Endothelial cell of umbilical vein (primary cell): ENCODE results near the gene RPS6KA5. TPM values are rescaled to one million over a fixed set of nuclear protein-coding genes. Genes with fewer than 3 reads are reported as not detected.
A peak's percentile ranks its signal among the peaks of the same experiment; 100 is the strongest.

ENCODE experiments used
- BruUV-seq: library from RNA; stranded (reverse); fragments of 400-500 nt; replicated peaks from 2 replicates; lab custom pipeline; 2021; lab: Mats Ljungman, UMichigan
- CTCF ChIA-PET: fragments of 300-600, 350-600 bp; sonication (Branson Sonifier 250); formaldehyde crosslinking; loops from one replicate; lab custom pipeline; 2021; ENCODE audit warnings: antibody characterized with exemption, inconsistent platforms; lab: Charles Lee
- POLR2A ChIA-PET: fragments of 300-600, 350-600 bp; sonication (Branson Sonifier 250); formaldehyde crosslinking; loops from one replicate; lab custom pipeline; 2021; ENCODE audit warnings: antibody characterized with exemption, inconsistent platforms; lab: Charles Lee
- DNase-seq: peaks from one replicate; pipeline ENCODE4 v3.0.0-alpha.2; 2011; ENCODE audit warnings: low read depth, low spot score
- FAIRE-seq: peaks from 2 replicates; lab custom pipeline; 2011; peaks lifted over from hg19 to GRCh38; lab: Jason Lieb, UNC
- H2AFZ ChIP-seq: 2 replicates; pipeline ENCODE4 v1.6.0; 2012; ENCODE audit warnings: low read depth, low read length, control low read depth, inconsistent platforms
- H3K27ac ChIP-seq: 2 replicates; pipeline ENCODE4 v1.5.1; 2011; ENCODE audit warnings: low read depth, mild to moderate bottlenecking, control low read depth, low read length, moderate library complexity; ENCODE audit not compliant: insufficient read depth
- H3K27me3 ChIP-seq, 2 experiments: 2 replicates each; pipeline versions ENCODE4 v1.6.0 to v1.6.1; 2011; ENCODE audit warnings: low read length in 2 of 2, mixed read lengths in 1 of 2; ENCODE audit not compliant: control insufficient read depth in 2 of 2, insufficient read depth in 2 of 2
- H3K36me3 ChIP-seq, 2 experiments: 2 replicates in 1 of 2; 3 replicates in 1 of 2; pipeline ENCODE4 v1.5.1; 2011; ENCODE audit warnings: low read length in 2 of 2, mild to moderate bottlenecking in 1 of 2, moderate library complexity in 1 of 2; ENCODE audit not compliant: control insufficient read depth in 2 of 2, insufficient read depth in 2 of 2; ENCODE audit errors: extremely low read depth in 1 of 2
- H3K4me1 ChIP-seq: 3 replicates; pipeline ENCODE4 v1.5.1; 2011; ENCODE audit warnings: mild to moderate bottlenecking, low read length; ENCODE audit not compliant: control insufficient read depth, insufficient read depth; ENCODE audit errors: extremely low read depth
- H3K4me2 ChIP-seq: 2 replicates; pipeline ENCODE4 v1.6.1; 2011; ENCODE audit warnings: low read length, control low read depth, mixed read lengths; ENCODE audit not compliant: insufficient read depth
- H3K4me3 ChIP-seq, 3 experiments: fragments of 200-600 bp in 1 of 3; sonication (generic), shearing (Covaris generic) in 1 of 3; replicated peaks in 1 of 3; 2 replicates each; pipeline ENCODE4 v1.5.1; 2011 to 2016; ENCODE audit warnings: control low read depth in 3 of 3, low read length in 3 of 3, mild to moderate bottlenecking in 2 of 3, inconsistent platforms in 1 of 3, low read depth in 1 of 3, moderate library complexity in 1 of 3; ENCODE audit not compliant: insufficient read depth in 1 of 3
- H3K79me2 ChIP-seq: 2 replicates; pipeline ENCODE4 v1.6.0; 2012; ENCODE audit warnings: low read length, inconsistent platforms; ENCODE audit not compliant: control insufficient read depth, insufficient read depth
- H3K9ac ChIP-seq: replicated peaks from 2 replicates; pipeline ENCODE3; 2011; ENCODE audit warnings: low read length, control low read depth; ENCODE audit not compliant: insufficient read depth; ENCODE audit errors: extremely low read depth
- H3K9me1 ChIP-seq: replicated peaks from 3 replicates; pipeline ENCODE4 v1.6.0; 2011; ENCODE audit warnings: mild to moderate bottlenecking, low read length; ENCODE audit not compliant: control insufficient read depth, insufficient read depth; ENCODE audit errors: extremely low read depth
- H3K9me3 ChIP-seq: replicated peaks from 2 replicates; pipeline ENCODE4 v1.5.1; 2012; ENCODE audit warnings: low read length, inconsistent platforms; ENCODE audit not compliant: control insufficient read depth, insufficient read depth
- H4K20me1 ChIP-seq: replicated peaks from 2 replicates; pipeline ENCODE3; 2011; ENCODE audit warnings: mild to moderate bottlenecking, low read length; ENCODE audit not compliant: control insufficient read depth, insufficient read depth; ENCODE audit errors: extremely low read depth
- CTCF ChIP-seq, 2 donors: IDR thresholded peaks; 1 replicate in 1 of 2; 2 replicates in 1 of 2; pipeline ENCODE4 v1.5.1; 2011; ENCODE audit warnings: low read length in 2 of 2, mild to moderate bottlenecking in 2 of 2, moderate library complexity in 2 of 2, control low read depth in 1 of 2, inconsistent platforms in 1 of 2, low read depth in 1 of 2; ENCODE audit not compliant: insufficient read depth in 1 of 2; ENCODE audit errors: extremely low read depth in 1 of 2
- EZH2 ChIP-seq: IDR thresholded peaks from 2 replicates; pipeline ENCODE4 v1.6.1; 2012; ENCODE audit warnings: borderline replicate concordance, low read depth, mild to moderate bottlenecking, moderate library complexity, low read length, inconsistent platforms; ENCODE audit not compliant: severe bottlenecking
- FOS ChIP-seq: IDR thresholded peaks from 2 replicates; pipeline ENCODE4 v1.6.1; 2011; ENCODE audit warnings: mild to moderate bottlenecking, low read length, moderate library complexity, borderline replicate concordance; ENCODE audit not compliant: insufficient read depth
- GATA2 ChIP-seq: IDR thresholded peaks from 2 replicates; pipeline ENCODE4 v1.7.0; 2011; ENCODE audit warnings: low read depth, mild to moderate bottlenecking, moderate library complexity, mixed read lengths, low read length; ENCODE audit not compliant: insufficient read length, insufficient read depth
- JUN ChIP-seq: IDR thresholded peaks from 2 replicates; pipeline ENCODE4 v1.6.1; 2011; ENCODE audit warnings: borderline replicate concordance, low read depth; ENCODE audit not compliant: insufficient read length, insufficient read depth
- MYC ChIP-seq: IDR thresholded peaks from one replicate; pipeline ENCODE4 v1.6.1; 2011; ENCODE audit warnings: mild to moderate bottlenecking, low read depth, low read length
- POLR2A ChIP-seq: IDR thresholded peaks from 2 replicates; pipeline ENCODE4 v1.6.1; 2012; ENCODE audit warnings: low read depth, mild to moderate bottlenecking, control low read depth, low read length
- POLR2AphosphoS5 ChIP-seq: IDR thresholded peaks from 2 replicates; pipeline ENCODE4 v1.6.1; 2012; ENCODE audit warnings: low read depth, mild to moderate bottlenecking, control low read depth, low read length, moderate library complexity; ENCODE audit not compliant: insufficient read depth
- dilution Hi-C: fragments of 300-500 bp; cut with MboI; formaldehyde crosslinking; loops from one replicate; pipeline ENCODE4 v1.15.0; 2019; ENCODE audit warnings: low sequenced_read_pairs; ENCODE audit not compliant: extremely low pct_ligation_motif_present
- intact Hi-C: fragments of 100-400 bp; cut with micrococcal nuclease; formaldehyde crosslinking; loops from one replicate; pipeline ENCODE4 v1.10.0; 2022
- polyA plus RNA-seq, 4 experiments: library from polyadenylated mRNA; depleted of rRNA in 3 of 4; stranded (reverse) in 3 of 4; unstranded in 1 of 4; fragments of >200 nt; gene quantifications; 2 replicates each; pipeline versions ENCODE4 v1.2.1 to v1.2.3, GENCODE V29; 2011 to 2012; ENCODE audit warnings: missing spikeins in 1 of 4
- small RNA-seq: library from RNA; depleted of rRNA; stranded (forward); fragments of <200 nt; gene quantifications from one replicate; pipeline ENCODE3, GENCODE V24; 2012; ENCODE audit warnings: low replicate concordance, low read depth; ENCODE audit not compliant: insufficient read depth, insufficient read length
- total RNA-seq: library from RNA; stranded (reverse); gene quantifications from 2 replicates; pipeline ENCODE4 v1.2.3, GENCODE V29; 2021
- TF ChIP-seq, protein P1 (sequence below): IDR thresholded peaks from 2 replicates; pipeline ENCODE4 v1.6.1; 2011; ENCODE audit not compliant: insufficient read depth, insufficient read length

The RPS6KA5 gene
- total and polyA plus RNA-seq, 2 donors (not counting 3 experiments of a cell fraction or from before 2014, with no cell fraction given) = 2.9 to 5.4 TPM

DNA sequence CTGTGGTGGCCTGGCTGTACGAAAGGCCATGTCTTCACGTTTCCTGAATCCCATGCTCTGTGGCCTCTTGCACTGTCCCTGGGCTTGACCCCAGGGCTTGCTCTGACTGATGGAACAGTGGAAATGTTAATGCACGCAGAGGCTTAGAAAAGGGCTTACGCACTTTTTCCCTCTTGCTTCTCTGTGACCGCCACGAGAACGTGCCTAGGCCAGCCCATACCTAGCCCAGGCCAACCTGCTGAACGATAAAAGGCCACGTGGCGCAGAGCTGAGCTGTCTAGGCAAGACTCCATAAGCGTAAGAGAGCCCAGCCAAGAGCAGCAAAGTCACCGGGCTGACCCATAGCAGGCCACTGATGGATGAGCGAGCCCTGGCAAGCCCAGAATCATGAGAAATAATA, 262.5 kb downstream of the RPS6KA5 start:
- no peaks in the 10 kb centered on the region for H3K9me3 ChIP-seq
- POLR2A ChIA-PET = no interaction called here
- dilution Hi-C loops = no loop called here
- H2AFZ ChIP-seq = no peak overlapping the region
- no peaks in the 10 kb centered on the region for H3K9me1 ChIP-seq
- no peak overlapping the region for H3K4me2 ChIP-seq
- H3K36me3 ChIP-seq = no peaks in the 10 kb centered on the region
- TF ChIP-seq, protein P1, sequence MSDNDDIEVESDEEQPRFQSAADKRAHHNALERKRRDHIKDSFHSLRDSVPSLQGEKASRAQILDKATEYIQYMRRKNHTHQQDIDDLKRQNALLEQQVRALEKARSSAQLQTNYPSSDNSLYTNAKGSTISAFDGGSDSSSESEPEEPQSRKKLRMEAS = no peak
- TF ChIP-seq JUN = no peak
- no peak for TF ChIP-seq POLR2AphosphoS5
- TF ChIP-seq EZH2 = no peak
- TF ChIP-seq CTCF (IDR thresholded peaks at IDR 0.05; ENCODE audit: extremely low read depth in 1 of 2, insufficient read depth in 1 of 2, low read depth in 1 of 2, low read length in 2 of 2) = no peak
- TF ChIP-seq POLR2A = no peak
- no peak for TF ChIP-seq FOS
- no peak for TF ChIP-seq MYC
- TF ChIP-seq GATA2 = no peak
- FAIRE-seq (peak; percentile 21), DNase-seq (no peak)
- CTCF ChIA-PET = no interaction called here
- BruUV-seq = no TSS peak
- no peak overlapping the region for H3K9ac ChIP-seq
- H3K27me3 ChIP-seq = no peaks in the 10 kb centered on the region
- peak overlapping the region; percentile 19 for H3K27ac ChIP-seq
- peaks cover 48% of the 10 kb centered on the region for H3K4me1 ChIP-seq
- no peak overlapping the region for H3K4me3 ChIP-seq
- intact Hi-C loops = no loop called here
- no peaks in the 10 kb centered on the region for H4K20me1 ChIP-seq
- H3K79me2 ChIP-seq = peaks cover 49% of the 10 kb centered on the region

Small RNA genes within 50 kb of the gene (small RNA-seq; reads per million reads assigned to genes)
- gene RNU7-30P = not detected

Other genes with a start within 250 kb of the RPS6KA5 start
- gene TTC7B, start 244.2 kb downstream of the RPS6KA5 start, total RNA-seq = 76.5 and 86.4 TPM in 2 replicates
- 46.8 and 65.5 TPM in 2 replicates for gene TTC7B, start 244.2 kb downstream of the RPS6KA5 start, polyA plus RNA-seq
- gene DGLUCY, start 53.4 kb upstream of the RPS6KA5 start, total RNA-seq = 52.4 and 65.6 TPM in 2 replicates
- 40.0 and 40.9 TPM in 2 replicates for gene DGLUCY, start 53.4 kb upstream of the RPS6KA5 start, polyA plus RNA-seq
- 0.24 and 0.51 TPM in 2 replicates for gene GPR68, start 184.1 kb upstream of the RPS6KA5 start, total RNA-seq
- gene GPR68, start 184.1 kb upstream of the RPS6KA5 start, polyA plus RNA-seq = 0.36 and 0.75 TPM in 2 replicates